GM13976 (cell line): ENCODE results near the gene STEAP3.

Experiments
- DNase-seq: peaks from one replicate; pipeline ENCODE4 v3.0.0; 2012; ENCODE audit warnings: low spot score
- in situ Hi-C: fragments of 300-500 bp; cut with MboI; formaldehyde crosslinking; loops from one replicate; pipeline ENCODE4 v1.12.0; 2022; ENCODE audit warnings: low sequenced_read_pairs, mixed read lengths, inconsistent platforms; ENCODE audit not compliant: unreplicated experiment
- TF ChIP-seq, protein P1 (sequence below): IDR thresholded peaks from 2 replicates; pipeline ENCODE4 v1.5.1; 2012; ENCODE audit warnings: borderline replicate concordance, mild to moderate bottlenecking; ENCODE audit not compliant: insufficient read depth; ENCODE audit errors: extremely low read depth, missing control alignments, control extremely low read depth

STEAP3 gene

DNA sequence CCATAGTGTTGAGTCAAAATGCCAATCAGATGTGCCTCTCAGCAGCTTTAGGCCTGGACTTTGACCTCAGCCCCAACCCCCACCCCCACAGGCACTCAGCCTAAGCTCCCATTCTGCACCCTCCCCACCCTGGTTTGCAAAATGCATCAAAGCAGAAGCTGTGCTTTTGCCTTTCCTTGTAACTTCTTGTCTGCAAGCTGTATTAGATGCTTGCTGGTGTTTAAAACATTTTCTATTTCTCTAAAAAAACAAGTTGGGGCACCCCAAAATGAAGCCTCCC is 26.6 kb upstream of the STEAP3 start:
- DNase-seq, result no peak
- in situ Hi-C loops, result loop anchor here (25.0 kb wide), 1 partner anchor 310 kb away; no protein-coding TSS in a partner anchor
- TF ChIP-seq, protein P1, sequence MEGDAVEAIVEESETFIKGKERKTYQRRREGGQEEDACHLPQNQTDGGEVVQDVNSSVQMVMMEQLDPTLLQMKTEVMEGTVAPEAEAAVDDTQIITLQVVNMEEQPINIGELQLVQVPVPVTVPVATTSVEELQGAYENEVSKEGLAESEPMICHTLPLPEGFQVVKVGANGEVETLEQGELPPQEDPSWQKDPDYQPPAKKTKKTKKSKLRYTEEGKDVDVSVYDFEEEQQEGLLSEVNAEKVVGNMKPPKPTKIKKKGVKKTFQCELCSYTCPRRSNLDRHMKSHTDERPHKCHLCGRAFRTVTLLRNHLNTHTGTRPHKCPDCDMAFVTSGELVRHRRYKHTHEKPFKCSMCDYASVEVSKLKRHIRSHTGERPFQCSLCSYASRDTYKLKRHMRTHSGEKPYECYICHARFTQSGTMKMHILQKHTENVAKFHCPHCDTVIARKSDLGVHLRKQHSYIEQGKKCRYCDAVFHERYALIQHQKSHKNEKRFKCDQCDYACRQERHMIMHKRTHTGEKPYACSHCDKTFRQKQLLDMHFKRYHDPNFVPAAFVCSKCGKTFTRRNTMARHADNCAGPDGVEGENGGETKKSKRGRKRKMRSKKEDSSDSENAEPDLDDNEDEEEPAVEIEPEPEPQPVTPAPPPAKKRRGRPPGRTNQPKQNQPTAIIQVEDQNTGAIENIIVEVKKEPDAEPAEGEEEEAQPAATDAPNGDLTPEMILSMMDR, result no peak

DNA sequence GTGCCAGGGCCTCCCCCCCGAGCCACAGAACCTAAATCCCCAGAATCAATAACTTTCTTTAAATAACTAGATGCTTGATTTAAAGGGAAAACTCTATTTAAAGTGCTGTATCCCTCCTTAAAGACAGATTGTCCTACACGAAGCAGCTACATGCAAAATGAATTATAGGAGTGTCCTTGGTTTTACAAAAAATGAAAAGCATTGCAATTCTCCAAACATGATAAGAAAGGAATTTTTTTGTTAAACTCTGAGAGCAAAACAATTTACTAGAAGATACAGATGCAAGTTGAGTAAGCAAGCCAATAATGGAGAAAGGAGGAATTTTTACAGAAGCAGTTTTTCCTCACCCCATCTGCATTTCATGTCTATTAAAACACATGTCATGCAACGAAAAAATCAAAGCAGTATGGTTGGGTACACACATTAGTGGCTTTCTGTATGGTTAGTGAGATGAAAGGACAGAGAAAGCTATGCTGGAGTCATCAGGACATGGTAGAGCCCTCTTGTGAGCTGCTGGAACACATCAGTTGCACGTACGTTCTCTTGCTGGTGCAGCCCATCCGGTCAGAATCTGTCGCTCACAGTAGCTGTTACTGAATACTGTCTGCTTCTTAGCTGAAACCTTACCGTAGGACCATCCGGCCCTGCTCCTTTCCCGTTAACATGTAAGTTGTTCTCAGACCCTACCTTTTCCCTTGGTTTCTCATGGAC is 25.9 kb upstream of the STEAP3 start:
- DNase-seq, result no peak
- TF ChIP-seq, protein P1, result no peak
- in situ Hi-C loops, result loop anchor here (25.0 kb wide), 1 partner anchor 310 kb away; no protein-coding TSS in a partner anchor

DNA sequence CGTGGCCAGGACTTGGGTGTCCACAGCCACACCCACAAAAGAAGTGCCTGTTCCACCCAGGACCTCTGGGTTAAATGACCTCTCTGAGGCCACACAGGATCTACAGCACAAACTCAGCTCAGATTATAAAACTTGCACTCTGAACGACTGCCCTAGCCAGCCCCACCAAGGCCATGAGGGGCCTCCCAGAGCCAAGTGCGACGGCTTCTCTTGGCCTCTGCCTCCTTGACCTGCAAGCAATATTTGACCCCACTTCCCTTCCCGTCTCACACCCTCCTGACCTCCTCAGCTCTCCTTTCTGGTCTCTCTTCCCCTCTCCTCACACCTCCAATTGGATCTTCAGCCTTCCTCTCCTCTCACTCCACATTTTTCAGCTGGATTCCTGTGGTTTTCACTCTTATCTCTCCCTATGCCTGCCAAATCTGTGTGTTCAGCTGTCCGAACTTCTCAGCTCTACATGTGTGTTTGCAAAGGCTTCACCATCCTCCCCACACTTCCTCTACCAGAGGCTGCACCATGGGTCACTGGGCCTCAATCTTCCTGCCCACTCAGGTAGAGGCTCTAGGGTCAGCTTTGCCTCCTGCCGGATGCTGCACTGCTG is 25.3 kb upstream of the STEAP3 start:
- in situ Hi-C loops, result loop anchor here (25.0 kb wide), 1 partner anchor 311 kb away; no protein-coding TSS in a partner anchor
- no peak for DNase-seq
- TF ChIP-seq, protein P1, result no peak

DNA sequence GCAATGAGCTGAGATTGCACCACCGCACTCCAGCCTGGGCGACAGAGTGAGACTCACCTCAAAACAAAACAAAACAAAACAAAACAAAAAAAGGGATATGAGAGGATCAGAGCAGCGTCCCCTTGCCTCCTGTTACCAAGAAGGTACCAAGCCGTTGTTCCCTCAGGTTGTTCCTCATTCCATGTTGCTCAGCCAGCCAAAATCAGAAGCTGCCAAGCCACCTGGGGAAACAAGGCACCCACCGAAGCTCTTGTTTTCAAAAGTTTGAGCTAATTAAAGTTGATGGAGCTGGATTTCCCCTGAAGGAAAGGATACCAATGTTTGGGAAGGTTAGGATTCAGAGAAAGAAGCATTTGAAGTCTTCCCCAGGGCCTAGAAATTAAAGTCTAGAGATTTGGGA is 21.8 kb upstream of the STEAP3 start:
- no peak for DNase-seq
- in situ Hi-C loops, result no loop called here
- TF ChIP-seq, protein P1, result no peak

DNA sequence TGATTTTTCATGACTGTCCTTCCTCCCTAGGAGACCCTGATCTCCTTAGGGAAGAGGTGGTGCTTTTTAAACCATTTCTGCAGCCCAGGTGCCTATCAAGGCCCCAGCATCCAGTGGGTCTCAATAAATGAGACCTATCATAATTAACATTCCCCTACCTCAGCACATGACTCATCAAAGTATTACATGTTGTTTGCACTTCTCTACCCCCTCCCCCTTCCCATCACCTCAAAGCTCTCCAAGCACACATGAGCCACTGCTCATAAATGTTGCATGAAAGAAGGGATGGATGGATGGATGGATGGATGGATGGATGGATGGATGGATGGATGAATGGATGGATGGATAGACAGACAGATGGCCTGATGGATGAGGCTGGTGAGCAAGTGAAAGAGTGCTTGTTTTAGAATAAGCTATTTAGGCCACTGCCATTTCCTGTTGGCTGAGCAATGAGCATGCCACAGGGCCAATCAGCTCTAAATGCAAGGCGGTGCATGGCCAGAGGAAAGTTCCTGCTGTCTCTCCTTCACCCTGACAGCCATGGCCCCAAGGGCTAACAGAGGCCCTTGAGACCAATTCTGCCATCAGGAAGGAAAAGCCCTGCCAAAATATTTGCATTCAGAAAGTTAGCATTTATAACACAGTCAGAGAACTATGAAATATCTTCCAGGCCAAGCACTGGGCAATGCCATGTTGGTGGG is 20.9 kb upstream of the STEAP3 start:
- in situ Hi-C loops, result no loop called here
- TF ChIP-seq, protein P1, result no peak
- DNase-seq, result no peak

DNA sequence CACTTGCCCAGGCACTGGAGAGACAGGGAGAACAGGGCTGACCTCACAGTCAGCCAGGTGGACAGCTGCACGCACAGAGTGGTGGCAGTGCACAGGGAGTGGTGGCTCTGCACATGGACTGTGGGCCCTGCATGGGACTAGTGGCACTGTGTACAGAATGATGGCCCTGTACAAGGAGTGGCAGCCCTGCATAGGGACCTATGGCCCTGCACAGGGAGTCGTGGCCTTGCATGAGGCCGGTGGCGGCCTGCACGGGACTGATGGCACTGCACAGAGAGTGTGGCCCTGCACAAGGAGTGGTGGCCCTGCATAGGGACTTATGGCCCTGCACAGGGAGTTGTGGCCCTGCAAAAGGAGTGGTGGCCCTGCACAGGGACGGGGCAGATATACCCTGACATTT is 19.1 kb upstream of the STEAP3 start:
- TF ChIP-seq, protein P1, result no peak
- in situ Hi-C loops, result no loop called here
- DNase-seq, result no peak
